Kidney glomerular epithelial cell (primary cell): ENCODE measurements around the gene ZC3HAV1L.
"Not testable (repeated sequence)": the region's sequence is repeated elsewhere in the genome, so short reads cannot be mapped to it uniquely, and the experiment has no call there.

Experiments
- DNase-seq: peaks from one replicate; lab custom pipeline; 2025; lab: John Stamatoyannopoulos, UW

Gene ZC3HAV1L, protein sequence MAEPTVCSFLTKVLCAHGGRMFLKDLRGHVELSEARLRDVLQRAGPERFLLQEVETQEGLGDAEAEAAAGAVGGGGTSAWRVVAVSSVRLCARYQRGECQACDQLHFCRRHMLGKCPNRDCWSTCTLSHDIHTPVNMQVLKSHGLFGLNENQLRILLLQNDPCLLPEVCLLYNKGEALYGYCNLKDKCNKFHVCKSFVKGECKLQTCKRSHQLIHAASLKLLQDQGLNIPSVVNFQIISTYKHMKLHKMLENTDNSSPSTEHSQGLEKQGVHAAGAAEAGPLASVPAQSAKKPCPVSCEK

DNA sequence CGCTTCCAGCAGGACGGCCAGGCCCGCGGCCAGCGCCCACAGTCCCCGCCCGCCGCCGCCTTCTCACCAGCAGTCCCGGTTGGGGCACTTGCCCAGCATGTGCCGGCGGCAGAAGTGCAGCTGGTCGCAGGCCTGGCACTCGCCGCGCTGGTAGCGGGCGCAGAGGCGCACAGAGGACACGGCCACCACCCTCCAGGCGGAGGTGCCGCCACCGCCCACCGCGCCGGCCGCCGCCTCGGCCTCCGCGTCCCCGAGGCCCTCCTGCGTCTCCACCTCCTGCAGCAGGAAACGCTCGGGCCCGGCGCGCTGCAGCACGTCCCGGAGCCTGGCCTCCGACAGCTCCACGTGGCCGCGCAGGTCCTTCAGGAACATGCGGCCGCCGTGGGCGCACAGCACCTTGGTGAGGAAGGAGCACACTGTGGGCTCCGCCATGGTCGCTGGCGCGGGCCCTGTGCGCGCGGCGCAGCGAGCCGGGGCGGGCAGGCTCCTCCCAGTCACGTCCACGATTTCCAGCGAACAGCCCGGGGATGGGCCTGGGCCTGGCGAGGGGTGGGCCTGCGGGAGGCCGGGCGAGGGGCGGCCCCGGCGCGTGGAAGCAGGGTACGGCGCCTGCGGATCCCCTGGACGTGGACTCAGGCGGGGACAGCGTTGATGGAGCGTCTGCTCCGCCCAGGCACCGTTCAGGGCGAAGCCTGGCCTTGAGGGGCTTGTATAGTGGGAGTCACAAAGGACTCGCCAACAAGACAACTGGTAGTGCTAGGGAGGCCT, at the start of gene ZC3HAV1L:
TSS of gene ZC3HAV1L (minus strand) at position 457 of the 768 bp plus-strand sequence. CDS start at position 432, 25 bp downstream.
- DNase-seq: peak; percentile 60

DNA sequence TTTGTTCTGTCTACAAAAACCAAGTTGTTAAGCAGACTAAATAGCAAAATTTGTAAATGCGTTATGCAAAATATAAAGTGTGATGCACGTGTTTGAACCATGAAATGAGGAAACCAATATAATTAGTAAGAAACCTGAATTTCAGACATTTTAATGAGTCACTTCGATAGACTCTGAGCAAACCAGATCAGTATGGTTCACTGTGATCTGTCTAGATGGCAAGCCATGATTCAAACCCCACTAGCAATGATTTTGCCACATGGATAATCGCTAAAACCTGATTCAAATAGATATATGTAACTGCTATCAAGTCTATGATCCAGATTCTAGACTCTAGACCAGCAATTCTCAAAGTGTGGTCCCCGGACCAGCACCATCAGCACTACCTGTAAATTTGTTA, 48.9 kb upstream of the ZC3HAV1L start:
- no peak for DNase-seq

DNA sequence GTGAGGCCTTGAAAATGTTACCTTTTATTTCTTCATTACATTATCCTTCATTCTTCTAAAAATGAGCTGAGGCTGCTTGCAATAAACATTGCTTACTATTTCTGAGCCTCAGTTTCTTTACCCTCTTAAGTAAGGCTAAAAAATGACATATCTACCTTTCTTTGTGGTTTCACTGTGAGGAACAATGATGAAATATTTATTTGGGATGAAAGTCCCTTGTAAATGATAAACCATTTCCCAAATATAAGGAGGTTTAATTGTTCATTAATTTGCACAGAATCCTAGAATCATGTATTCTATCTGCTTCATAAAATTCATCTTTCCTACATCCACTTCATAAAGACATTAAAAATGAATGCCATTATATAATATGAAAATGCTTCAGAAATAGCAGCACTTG, 45.7 kb upstream of the ZC3HAV1L start:
- no peak for DNase-seq

DNA sequence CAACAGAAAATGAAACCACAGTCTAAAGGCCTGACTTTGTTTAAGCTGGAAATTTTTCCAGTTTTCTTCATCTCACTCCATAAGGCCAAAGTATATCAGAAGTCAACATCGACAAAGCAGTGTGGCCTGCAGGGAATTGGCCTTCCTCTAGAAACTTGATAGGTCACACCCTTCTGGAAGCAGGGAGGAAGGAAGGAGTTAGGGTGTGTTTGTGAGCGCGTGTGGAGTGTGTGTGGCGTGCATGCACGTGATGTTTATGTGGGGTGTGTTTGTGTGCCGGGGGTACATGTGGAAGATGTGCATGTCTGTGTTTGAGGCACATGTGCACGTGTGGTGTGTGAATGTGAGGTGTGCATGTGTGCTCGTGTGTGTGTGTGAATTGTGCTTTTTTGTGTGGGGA, 45.1 kb upstream of the ZC3HAV1L start:
- DNase-seq: no peak

DNA sequence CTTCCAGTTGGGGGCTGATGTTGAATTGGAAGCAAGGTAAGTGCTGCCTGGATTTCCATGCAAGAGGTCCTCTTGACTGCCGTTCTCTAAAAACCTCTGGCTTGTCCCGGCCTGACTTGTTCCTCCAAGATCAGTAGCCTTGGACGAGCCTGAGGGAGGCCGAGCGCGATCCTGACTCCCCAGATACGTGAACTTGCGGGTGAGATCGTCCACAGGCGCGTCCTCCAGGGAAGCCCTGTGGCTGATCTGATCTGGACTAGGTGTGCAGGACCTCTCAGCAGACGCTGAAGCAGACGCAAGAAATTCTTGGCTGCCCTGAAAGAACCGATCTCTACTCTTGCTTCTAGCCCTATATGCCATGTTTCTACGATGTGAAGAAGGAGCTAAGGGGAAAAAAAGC, 44.0 kb upstream of the ZC3HAV1L start:
- DNase-seq: no peak

DNA sequence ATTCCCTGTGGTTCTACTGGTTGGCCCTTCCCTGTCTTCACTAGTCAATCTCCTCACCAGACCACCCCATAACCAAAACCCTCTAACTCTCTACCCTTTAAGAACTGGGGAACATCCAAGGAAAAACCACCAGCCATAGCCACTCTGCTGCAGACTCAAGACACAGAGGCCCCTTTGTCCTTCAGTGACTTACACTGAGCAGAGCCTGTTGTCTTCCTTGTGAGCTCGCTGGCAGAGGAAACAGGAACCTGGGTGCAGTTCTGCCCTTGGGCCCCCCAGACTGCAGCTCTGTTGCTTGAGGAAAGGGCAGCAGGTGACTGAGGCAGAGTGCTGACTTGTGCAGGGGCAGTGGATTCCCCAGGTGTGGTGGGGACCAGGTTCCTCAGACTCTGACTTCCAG, 43.1 kb upstream of the ZC3HAV1L start:
- no peak for DNase-seq

DNA sequence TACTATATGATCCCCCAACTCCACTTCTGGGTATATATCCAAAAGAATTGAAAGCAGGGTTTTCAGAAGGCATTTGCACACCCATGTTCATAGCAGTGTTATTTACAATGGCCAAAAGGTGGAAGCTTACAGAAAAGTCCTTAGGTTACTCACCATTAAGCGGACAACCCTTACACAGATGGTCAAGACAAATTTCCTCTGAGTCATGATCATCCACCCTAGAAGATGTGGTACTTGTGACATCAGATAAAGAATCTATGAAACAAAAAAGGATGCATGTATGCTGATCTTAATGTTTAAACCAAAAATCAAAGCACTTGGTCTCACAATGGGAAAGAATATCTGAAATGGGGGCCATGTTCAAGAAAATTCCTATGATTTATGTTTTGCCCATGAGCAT, 42.6 kb upstream of the ZC3HAV1L start:
- no peak for DNase-seq

DNA sequence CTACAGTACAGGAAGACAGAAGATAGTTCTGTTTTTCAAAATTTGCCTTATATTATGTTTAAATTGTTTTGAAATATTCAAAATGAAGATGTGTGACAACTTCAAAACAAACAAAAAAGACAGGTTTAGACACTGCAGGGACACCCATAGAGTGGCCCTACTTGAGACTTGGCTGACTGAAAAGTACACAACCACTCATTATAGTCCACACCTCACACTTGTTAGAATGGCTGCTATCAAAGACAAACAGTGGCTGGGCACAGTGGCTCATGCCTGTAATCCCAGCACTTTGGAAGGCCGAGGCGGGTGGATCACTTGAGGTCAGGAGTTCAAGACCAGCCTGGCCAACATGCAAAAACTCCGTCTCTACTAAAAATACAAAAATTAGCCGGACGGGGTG, 41.9 kb upstream of the ZC3HAV1L start:
- DNase-seq: not testable (repeated sequence)

DNA sequence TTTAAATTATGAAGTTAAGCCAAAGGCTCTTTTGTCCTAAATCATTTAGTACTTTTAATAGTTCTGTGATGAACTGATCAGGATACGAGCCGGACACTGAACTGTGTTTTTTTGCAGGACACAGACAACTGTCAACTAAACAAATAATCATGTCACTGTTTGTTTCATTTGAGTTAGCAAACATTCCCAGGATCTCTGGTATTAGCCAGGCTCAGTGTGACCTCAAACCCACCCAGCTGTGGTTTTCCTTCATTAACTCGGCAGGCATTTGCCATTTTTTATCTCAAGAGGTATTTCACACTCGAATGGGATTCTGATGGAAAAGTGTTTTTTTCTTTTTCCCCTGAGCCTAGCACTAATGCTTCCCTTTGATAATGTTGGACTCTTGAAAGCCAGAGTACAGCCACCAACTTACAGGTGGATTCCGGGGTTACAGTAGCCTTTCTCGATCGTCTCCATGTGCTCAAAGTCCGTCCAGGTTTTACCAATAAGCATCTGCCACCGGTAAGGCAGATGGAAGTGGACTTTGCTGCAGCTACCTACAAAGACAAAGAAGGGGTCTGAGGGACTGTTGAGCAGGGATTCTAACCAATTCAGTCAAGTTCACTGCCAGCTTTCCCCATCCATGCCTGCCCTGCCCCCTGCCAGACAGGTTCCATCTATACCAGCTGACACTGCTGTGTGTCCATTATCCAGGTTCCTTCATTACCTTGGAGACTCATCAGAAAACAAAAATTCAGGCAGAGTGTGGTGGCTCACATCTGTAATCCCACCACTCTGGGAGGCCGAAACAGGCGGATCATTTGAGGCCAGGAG, 40.2 kb upstream of the ZC3HAV1L start:
- no peak for DNase-seq

DNA sequence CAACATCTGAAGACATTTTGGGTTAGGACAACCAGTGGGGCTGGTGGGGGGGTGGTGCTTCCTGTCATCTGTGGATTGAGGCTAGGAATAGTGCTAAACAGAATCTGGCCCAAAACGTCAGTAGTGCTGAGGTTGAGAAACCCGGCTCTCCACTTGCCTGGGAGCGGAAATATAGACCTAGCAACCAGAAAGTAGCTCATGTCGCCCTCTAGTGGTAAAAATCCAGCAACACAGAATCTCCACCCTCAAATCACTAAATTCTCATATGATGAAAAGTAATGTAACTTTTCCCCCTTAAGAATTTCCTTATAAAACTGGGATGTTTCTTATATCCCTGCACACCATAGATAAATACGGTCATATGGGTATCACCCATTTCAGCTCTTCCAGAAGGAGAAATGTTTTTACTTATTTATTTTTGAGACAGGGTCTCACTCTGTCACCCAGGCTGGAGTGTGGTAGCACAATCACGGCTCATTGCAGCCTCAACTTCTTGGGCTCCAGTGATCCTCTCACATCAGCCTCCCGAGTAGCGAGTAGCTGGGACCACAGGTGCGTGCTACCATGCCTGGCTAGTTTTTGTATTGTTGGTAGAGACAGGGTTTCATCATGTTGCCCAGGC, 39.3 kb upstream of the ZC3HAV1L start:
- DNase-seq: peak; percentile 83

DNA sequence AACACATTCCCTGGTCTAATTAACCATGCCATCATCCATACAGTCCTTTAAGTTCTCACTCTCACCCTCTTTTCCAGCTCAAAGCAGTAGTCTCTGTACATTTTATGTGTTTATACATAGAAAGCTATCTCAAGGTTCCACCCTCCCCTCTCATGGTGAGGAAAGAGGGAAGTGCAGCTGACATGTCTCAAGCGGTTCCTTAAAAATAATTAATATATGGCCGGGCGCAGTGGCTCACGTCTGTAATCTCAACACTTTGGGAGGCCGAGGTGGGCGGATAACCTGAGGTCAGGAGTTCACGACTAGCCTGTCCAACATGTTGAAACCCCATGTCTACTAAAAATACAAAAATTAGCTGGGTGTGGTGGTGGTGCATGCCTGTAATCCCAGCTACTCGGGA, 37.0 kb upstream of the ZC3HAV1L start:
- no peak for DNase-seq

DNA sequence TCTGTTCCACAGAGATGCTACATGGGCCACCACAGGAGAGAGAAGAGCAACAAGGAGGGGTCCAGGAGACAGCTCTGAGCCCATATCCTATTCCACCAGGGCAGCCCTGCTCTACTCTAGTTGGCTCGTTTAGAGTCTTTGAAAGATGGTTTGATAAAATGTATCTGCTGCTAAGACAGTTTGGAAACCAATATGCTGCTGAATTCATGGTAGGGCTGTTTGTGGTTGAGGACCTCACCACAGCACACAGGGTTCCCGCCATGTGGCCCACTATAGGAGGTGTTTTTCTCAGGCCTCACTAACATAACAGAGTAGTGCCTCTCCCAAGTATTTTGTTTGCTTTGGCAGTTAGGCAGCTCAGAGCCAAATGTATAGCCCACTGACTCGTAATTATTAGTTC, 35.8 kb upstream of the ZC3HAV1L start:
- no peak for DNase-seq

DNA sequence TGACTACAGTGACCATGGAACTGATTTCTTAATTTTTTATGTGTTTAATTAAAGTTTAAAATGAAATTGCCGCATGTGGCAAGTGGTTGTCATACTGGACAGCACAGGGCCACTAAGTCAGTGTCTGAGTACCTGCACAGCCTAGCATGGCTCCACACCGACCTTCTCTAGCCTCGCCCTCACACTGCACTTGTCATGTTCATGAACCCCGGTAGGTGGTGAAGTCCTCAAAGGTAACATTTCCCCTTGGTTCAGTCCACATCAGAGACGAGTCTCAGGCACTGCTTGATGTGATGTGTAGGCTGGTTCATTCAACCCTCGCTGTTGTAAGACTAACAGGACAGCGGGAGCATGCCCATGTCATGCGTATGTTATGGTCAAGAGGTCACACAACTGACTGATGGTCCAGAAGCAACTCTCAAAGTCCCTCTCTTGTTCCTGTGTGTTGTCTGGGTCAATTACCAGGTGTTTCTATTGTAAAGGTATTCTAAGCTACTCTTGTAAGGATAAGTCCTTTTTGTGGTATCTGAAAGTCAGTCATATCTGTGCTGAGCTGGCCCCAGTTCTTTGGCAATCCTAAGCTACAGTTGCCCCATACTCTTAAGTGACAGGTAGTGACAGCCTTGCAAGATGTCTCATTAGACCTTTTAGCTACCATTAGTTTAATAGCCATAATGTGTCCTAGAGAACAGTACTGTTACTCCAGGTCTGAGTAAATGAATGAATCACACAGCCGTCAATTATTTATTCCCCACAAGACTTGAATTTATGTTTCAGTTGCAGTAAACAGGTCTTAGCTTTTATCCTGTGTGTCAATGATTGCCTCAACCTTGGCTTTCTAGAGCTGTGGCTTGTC, 32.9 kb upstream of the ZC3HAV1L start:
- DNase-seq: no peak

DNA sequence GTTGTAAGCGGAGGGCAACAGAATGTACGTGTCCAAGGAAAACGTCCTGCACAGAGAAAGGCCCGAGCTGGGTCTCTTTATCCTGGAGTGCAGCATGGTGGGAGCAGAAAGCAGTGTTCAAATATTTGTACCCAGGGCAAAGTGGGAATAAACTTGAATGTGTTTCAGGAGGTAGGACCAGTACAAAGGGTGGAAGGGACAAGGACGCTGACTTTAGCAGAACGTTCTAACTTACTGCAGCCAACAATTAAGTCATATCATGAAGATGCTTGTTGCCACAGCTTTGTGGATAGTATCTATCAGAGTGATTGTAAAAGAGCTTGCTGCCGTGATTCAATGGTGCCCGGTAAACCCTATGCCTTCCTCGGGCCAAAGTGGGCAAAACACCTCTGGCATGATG, 30.5 kb upstream of the ZC3HAV1L start:
- no peak for DNase-seq

DNA sequence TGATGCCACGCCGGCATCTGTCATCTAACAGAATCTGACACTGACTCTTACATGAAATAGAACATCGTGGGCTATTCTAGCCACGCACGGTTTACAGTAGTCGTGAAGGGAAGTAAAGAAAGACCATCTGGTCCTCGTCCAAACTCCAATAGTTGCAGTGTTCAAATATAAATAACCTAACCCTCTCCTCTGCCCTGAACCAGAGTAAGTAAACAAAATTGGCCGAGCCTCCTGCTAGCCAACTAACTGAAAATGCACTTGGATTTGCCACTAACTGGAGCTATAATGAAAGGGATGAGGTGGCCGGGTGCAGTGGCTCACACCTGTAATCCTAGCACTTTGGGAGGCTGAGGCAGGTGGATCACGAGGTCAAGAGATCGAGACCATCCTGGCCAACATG, 29.5 kb upstream of the ZC3HAV1L start:
- DNase-seq: no peak

DNA sequence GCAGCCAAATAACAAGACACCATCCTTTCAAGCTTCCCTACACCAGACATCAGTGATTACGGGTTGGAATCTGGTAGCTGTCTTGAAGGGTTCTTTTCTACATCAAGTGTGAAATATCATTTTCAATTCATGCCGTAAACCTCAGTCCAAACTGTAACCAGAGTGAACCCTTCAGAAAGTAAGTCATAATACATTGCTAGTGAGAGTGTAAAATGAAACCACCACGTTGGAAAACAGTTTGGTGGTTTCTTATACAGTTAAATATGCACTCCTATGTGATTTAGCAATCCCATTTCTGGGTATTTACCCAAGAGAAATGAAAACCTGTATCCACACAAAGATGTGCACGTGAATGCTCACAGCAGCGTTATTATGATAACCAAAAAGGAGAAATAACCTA, 25.6 kb upstream of the ZC3HAV1L start:
- DNase-seq: no peak

DNA sequence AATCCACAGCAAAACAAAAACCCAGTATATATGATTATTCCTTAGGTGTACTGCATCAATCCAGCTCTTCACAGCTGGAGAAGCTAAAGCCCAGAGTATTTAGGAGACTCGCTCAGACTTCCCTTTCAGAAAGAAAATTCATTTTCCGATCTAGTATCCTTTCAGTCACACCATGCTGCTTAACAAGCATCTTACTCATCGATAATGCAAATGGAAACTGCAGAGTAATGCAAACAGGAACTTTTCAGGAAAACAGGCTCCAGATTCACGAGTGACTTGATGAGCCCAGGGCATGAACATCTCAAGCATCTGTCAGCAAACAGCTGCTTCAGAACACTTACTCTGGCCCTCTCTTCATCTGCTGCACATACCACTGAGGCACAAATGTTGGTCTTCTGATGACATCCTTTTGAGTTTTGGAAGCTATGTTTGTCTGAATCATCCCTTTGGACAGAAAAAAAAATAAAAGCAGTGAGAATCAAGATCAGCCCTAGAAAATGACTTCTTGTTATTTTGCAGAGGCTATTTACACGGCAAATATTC, 24.9 kb upstream of the ZC3HAV1L start:
- no peak for DNase-seq

DNA sequence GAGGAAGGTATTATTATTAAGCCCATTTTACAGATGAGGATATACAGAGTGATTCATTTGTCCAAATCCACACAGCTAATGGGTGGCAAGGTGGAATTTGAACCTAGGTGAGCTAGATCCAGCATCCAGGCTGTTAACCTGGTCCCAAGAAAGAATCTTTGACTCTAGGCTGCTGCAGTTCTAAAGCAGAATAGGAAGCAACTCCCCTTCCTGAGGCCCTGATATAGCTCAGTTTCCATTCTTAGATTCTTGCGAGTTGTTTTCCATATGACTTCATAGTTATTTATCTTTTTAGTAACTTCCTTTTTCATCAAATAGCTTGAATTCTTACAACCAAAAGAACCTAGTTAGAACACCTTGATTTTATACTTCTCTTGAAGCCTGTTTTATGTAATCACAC, 24.1 kb upstream of the ZC3HAV1L start:
- DNase-seq: no peak

DNA sequence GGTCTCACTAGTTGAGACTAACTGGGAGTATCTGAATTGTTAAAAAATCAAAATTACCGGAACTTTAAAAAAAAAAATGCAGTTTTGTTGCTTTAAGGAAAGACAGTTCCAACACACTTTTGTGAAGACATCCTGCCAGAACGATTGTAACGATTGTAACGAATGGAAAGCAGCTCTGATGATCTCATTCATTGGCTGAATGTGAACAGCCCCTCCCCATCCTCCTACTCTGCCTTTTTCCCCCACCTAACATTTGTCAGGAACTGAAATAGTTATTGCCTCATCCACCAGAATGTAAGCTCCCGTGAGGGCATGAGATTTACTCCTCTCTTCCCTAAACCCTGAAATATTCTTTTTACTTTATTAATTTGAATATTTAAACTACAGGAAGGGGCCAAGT, 23.1 kb upstream of the ZC3HAV1L start:
- no peak for DNase-seq

DNA sequence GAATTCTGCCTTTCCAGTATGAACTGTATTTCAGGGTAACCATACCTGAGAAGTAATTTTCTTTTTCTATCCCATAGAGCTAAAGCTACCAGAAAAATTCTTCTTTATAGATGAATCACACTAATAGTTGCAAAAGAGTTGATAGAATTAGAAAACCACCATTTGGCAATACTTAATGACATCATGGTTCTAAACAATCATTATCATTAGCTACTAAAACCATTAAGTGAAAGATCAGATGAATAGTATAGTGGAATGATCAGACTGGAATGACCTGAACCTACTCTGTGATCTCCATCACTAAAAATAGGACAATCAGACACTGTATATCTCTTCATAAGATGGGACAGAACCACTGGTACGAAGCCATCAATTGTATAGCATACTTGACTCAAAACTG, 19.8 kb upstream of the ZC3HAV1L start:
- no peak for DNase-seq

DNA sequence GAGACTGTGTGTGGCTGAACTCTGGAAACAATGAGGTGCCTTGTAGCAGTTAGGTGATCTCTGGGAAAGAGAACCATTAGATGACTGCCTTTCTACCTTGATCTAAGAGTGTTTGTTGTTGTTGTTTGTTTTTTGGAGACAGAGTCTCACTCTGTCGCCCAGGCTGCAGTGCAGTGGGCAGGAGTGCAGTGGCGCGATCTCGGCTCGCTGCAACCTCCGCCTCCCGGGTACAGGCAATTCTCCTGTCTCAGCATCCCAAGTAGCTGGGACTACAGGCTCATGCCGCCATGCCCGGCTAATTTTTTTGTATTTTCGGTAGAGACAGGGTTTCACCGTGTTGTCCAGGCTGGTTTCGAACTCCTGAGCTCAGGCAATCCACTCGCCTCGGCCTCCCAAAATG, 18.8 kb upstream of the ZC3HAV1L start:
- DNase-seq: not testable (repeated sequence)
